Measurements from ENCODE around the gene BTBD9.

DNA sequence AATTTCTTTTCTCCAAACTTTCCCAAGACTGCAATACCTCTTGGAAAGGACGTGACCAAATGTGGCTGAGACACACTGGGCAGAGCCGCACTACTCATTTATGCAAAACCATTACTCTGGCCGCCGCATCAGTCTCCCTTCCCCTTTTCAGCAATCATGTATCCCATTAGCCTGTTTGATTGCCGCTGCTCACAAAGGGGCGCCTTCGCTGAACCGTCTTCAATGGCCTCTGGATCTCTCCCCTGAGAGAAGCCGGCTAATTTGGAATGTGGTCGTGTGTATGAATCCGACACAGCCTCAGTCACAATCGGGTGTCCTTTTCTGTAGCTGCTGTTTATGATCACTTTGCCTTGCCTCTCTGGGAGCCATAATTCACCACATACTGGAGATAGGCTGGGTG lies 459.1 kb downstream of the BTBD9 start:
- TF ChIP-seq CTCF (IDR thresholded peaks at IDR 0.05) (no peak), POLR2A (IDR thresholded peaks at IDR 0.05) (no peak)

Data from Peyer's patch (tissue), 4 donors.